IMR-90 (cell line): Measurements from ENCODE around the gene IQCB1.

Experiments
- MXI1 ChIP-seq: IDR thresholded peaks from 2 replicates; pipeline ENCODE4 v1.6.1; 2012; ENCODE audit warnings: low read depth, mild to moderate bottlenecking, low read length, moderate library complexity, borderline replicate concordance
- RFX5 ChIP-seq: IDR thresholded peaks from 2 replicates; pipeline ENCODE4 v1.8.0; 2012; ENCODE audit warnings: low read depth, mild to moderate bottlenecking, low read length, moderate library complexity
- SMC3 ChIP-seq: fragments of 150-350 bp; IDR thresholded peaks from 2 replicates; pipeline ENCODE4 v1.6.1; 2016; ENCODE audit warnings: low read depth, mild to moderate bottlenecking, antibody characterized with exemption, low read length, moderate library complexity
- TF ChIP-seq, protein P1 (sequence below): conservative IDR thresholded peaks from 2 replicates; pipeline ENCODE4 v1.5.1; 2012; ENCODE audit warnings: mild to moderate bottlenecking, low read depth, low read length, improper control_type of control experiment

DNA sequence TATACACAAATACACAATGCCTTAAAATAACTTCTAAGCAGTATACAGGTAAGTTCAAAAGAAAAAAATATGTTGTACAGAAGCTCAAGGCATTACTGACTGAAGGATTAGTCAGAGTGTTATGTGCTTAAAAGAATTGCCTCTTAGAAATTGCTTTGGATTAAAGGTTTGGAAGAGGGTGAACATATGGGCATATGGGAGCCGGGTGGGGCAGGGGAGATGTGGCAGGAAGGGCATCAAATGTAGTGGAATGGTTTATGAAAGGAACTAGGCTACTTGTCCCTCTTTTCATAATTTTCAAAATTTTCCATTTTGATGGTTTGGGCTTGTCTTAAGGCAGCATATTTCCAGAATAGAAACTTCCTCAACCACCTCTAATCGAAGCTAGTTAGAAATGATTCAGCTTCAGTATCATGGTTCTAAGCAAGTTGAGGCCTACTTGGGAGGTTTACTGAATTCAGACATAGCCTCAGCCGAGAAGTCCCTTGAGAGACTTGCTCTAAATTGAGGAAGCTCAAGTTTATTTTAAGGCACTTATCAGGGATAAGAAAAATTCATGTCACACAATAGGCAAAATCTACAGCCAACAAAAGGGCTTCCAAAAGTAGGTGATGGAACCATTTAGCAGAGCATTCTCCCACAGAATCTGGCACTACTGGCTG, 75.2 kb downstream of the IQCB1 start:
- TF ChIP-seq SMC3 (no peak), RFX5 (no peak), MXI1 (no peak)
- TF ChIP-seq, protein P1, sequence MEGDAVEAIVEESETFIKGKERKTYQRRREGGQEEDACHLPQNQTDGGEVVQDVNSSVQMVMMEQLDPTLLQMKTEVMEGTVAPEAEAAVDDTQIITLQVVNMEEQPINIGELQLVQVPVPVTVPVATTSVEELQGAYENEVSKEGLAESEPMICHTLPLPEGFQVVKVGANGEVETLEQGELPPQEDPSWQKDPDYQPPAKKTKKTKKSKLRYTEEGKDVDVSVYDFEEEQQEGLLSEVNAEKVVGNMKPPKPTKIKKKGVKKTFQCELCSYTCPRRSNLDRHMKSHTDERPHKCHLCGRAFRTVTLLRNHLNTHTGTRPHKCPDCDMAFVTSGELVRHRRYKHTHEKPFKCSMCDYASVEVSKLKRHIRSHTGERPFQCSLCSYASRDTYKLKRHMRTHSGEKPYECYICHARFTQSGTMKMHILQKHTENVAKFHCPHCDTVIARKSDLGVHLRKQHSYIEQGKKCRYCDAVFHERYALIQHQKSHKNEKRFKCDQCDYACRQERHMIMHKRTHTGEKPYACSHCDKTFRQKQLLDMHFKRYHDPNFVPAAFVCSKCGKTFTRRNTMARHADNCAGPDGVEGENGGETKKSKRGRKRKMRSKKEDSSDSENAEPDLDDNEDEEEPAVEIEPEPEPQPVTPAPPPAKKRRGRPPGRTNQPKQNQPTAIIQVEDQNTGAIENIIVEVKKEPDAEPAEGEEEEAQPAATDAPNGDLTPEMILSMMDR, result no peak
